K562 (cell line): ENCODE measurements around the gene GSTT2B. TPM values are rescaled to one million over a fixed set of nuclear protein-coding genes. Genes with fewer than 3 reads are reported as not detected.

ENCODE experiments used
- ATAC-seq: fragments of 200-7000 bp; cut with Tn5 transposase; 3 replicates; pipeline ENCODE4 v1.9.1; 2020; ENCODE audit warnings: moderate library complexity
- BruUV-seq: library from RNA; stranded (reverse); fragments of 400-500 nt; replicated peaks from 2 replicates; lab custom pipeline; 2021; lab: Mats Ljungman, UMichigan
- CTCF ChIA-PET: fragments of 300-600 bp; formaldehyde crosslinking; extraction: SDS; loops from one replicate; lab custom pipeline; 2021; ENCODE audit warnings: low intra/inter-chr PET ratio; lab: Yijun Ruan, JAX
- POLR2A ChIA-PET: fragments of 300-600, 350-650 bp; sonication (Branson Sonifier 250); formaldehyde crosslinking; extraction: SDS; loops from one replicate; lab custom pipeline; 2021; ENCODE audit warnings: antibody characterized with exemption, inconsistent platforms; lab: Yijun Ruan, JAX
- DNase-seq, 4 experiments: peaks; one replicate each; pipeline versions ENCODE4 v3.0.0 to v3.0.0-alpha.2; 2011 to 2018; ENCODE audit warnings: low spot score in 3 of 4, mixed read lengths in 3 of 4; ENCODE audit errors: extremely low read depth in 1 of 4
- FAIRE-seq: peaks from 2 replicates; lab custom pipeline; 2011; peaks lifted over from hg19 to GRCh38; lab: Jason Lieb, UNC
- H2AFZ ChIP-seq: 2 replicates; pipeline ENCODE4 v1.6.0; 2011; ENCODE audit warnings: low read depth, low read length, control low read depth, inconsistent platforms
- H3K27ac ChIP-seq: fragments of 200-600 bp; 3 replicates; pipeline ENCODE4 v1.8.0; 2011; ENCODE audit warnings: low read depth, mild to moderate bottlenecking, control low read depth, inconsistent platforms, low read length, moderate library complexity, mixed read lengths; ENCODE audit errors: extremely low read depth
- H3K27me3 ChIP-seq, 2 experiments: fragments of 300-600 bp in 1 of 2; 2 replicates in 1 of 2; 3 replicates in 1 of 2; pipeline versions ENCODE4 v1.6.0 to v1.8.0; 2011; ENCODE audit warnings: inconsistent platforms in 2 of 2, low read length in 2 of 2, mild to moderate bottlenecking in 1 of 2, mixed read lengths in 1 of 2, moderate library complexity in 1 of 2; ENCODE audit not compliant: control insufficient read depth in 2 of 2, insufficient read depth in 2 of 2
- H3K36me3 ChIP-seq: fragments of 300-600 bp; 3 replicates; pipeline ENCODE4 v1.8.0; 2011; ENCODE audit warnings: mild to moderate bottlenecking, low read length, inconsistent platforms; ENCODE audit not compliant: control insufficient read depth, insufficient read depth
- H3K4me1 ChIP-seq, 2 experiments: fragments of 200-600 bp in 1 of 2; replicated peaks in 1 of 2; 2 replicates in 1 of 2; 3 replicates in 1 of 2; pipeline versions ENCODE4 v1.5.1 to v1.8.0; 2011; ENCODE audit warnings: inconsistent platforms in 2 of 2, low read length in 2 of 2, mild to moderate bottlenecking in 1 of 2, mixed read lengths in 1 of 2, moderate library complexity in 1 of 2; ENCODE audit not compliant: control insufficient read depth in 2 of 2, insufficient read depth in 2 of 2
- H3K4me2 ChIP-seq: 2 replicates; pipeline ENCODE4 v1.6.1; 2011; ENCODE audit warnings: low read length, control low read depth, inconsistent platforms, mixed read lengths; ENCODE audit not compliant: insufficient read depth
- H3K4me3 ChIP-seq: fragments of 200-600 bp; sonication (generic), shearing (Covaris generic); 2 replicates; pipeline ENCODE4 v1.5.1; 2016; ENCODE audit warnings: control low read depth, inconsistent platforms
- H3K79me2 ChIP-seq: fragments of 200-600 bp; 3 replicates; pipeline ENCODE4 v1.8.0; 2011; ENCODE audit warnings: low read length, inconsistent platforms; ENCODE audit not compliant: control insufficient read depth, insufficient read depth
- H3K9ac ChIP-seq, 2 experiments: 2 replicates each; pipeline versions ENCODE4 v1.6.0 to v1.6.1; 2011; ENCODE audit warnings: low read depth in 2 of 2, low read length in 2 of 2, control low read depth in 1 of 2, inconsistent platforms in 1 of 2, mild to moderate bottlenecking in 1 of 2, mixed read lengths in 1 of 2; ENCODE audit not compliant: insufficient read depth in 1 of 2
- H3K9me1 ChIP-seq: one replicate; pipeline ENCODE4 v1.6.0; 2011; ENCODE audit warnings: inconsistent platforms, mild to moderate bottlenecking, low read length, moderate library complexity; ENCODE audit not compliant: control insufficient read depth, insufficient read depth
- H3K9me3 ChIP-seq: replicated peaks from 2 replicates; pipeline ENCODE4 v1.5.1; 2011; ENCODE audit warnings: low read depth, low read length, inconsistent platforms; ENCODE audit not compliant: control insufficient read depth, insufficient read depth
- H4K20me1 ChIP-seq: replicated peaks from 2 replicates; pipeline ENCODE4 v1.6.1; 2011; ENCODE audit warnings: low read length, inconsistent platforms, mixed read lengths; ENCODE audit not compliant: control insufficient read depth, insufficient read depth
- AFF4 ChIP-seq: sonication (generic); formaldehyde crosslinking; IDR thresholded peaks from 2 replicates; pipeline ENCODE4 v1.8.0; 2023; ENCODE audit warnings: mild to moderate bottlenecking, missing genetic modification reagents
- ATF3 ChIP-seq, 2 experiments: fragments of 450-650 bp in 1 of 2; sonication (generic) in 1 of 2; formaldehyde crosslinking in 1 of 2; IDR thresholded peaks in 1 of 2; conservative IDR thresholded peaks in 1 of 2; 2 replicates each; pipeline versions ENCODE4 v1.6.1 to v1.8.1; 2016 to 2023; ENCODE audit warnings: mild to moderate bottlenecking in 2 of 2, moderate library complexity in 2 of 2, inconsistent platforms in 1 of 2, missing genetic modification reagents in 1 of 2
- CC2D1A ChIP-seq: fragments of 450-650 bp; IDR thresholded peaks from 2 replicates; pipeline ENCODE4 v1.6.1; 2017; ENCODE audit warnings: mild to moderate bottlenecking
- MLLT1 ChIP-seq, 2 experiments: fragments of 450-650 bp; IDR thresholded peaks; 2 replicates each; pipeline ENCODE4 v1.6.1; 2016
- SIRT6 ChIP-seq: IDR thresholded peaks from one replicate; pipeline ENCODE4 v1.6.1; 2012; ENCODE audit warnings: low read depth, mild to moderate bottlenecking, control low read depth, inconsistent platforms, low read length, moderate library complexity
- ZBTB17 ChIP-seq: fragments of 450-650 bp; formaldehyde crosslinking; IDR thresholded peaks from 2 replicates; pipeline ENCODE4 v1.4.0; 2020; ENCODE audit warnings: mild to moderate bottlenecking
- ZNF609 ChIP-seq: sonication (generic); formaldehyde crosslinking; IDR thresholded peaks from 2 replicates; pipeline ENCODE4 v1.8.1; 2023; ENCODE audit warnings: missing genetic modification reagents, mild to moderate bottlenecking, borderline replicate concordance
- WGBS: fragments of 100-300 bp; shearing (Covaris generic); methylation state at CpG from one replicate; pipeline ENCODE4 v1.1.6; 2016; ENCODE audit warnings: low coverage, mixed read lengths; ENCODE audit not compliant: insufficient coverage; ENCODE audit errors: missing lambda C conversion rate; 5-methylcytosine and 5-hydroxymethylcytosine counted together
- in situ Hi-C: fragments of 300-500 bp; cut with MboI; formaldehyde crosslinking; loops from 4 replicates; pipeline ENCODE4 v1.15.0; 2018; ENCODE audit warnings: inconsistent platforms, mixed read lengths
- intact Hi-C: fragments of 100-400 bp; cut with micrococcal nuclease; formaldehyde crosslinking; loops from 2 replicates; pipeline ENCODE4 v1.14.2; 2022
- polyA plus RNA-seq, 8 experiments: library from polyadenylated mRNA; depleted of rRNA in 4 of 8; stranded (reverse) in 5 of 8; unstranded in 3 of 8; fragments of >200 nt; fragmentation: Nextera tagmentation in 2 of 8; fragmentation: Illumina TruSeq in 1 of 8; extraction: Ambion mirVana in 2 of 8; extraction: Trizol in 1 of 8; gene quantifications; 2 replicates each; pipeline versions ENCODE4 v1.2.1 to v1.2.3, GENCODE V29; 2011 to 2014; ENCODE audit warnings: inconsistent platforms in 1 of 8, missing spikeins in 1 of 8
- total RNA-seq, 7 experiments: library from RNA; depleted of rRNA in 6 of 7; stranded (reverse); fragments of >200 nt in 6 of 7; fragmentation: Illumina TruSeq in 2 of 7; extraction: Trizol in 2 of 7; gene quantifications; 2 replicates each; pipeline versions ENCODE4 v1.2.1 to v1.2.3, GENCODE V29; 2011 to 2021; ENCODE audit warnings: low replicate concordance in 1 of 7

The GSTT2B gene
- total and polyA plus RNA-seq, 9 of the 15 experiments (the other 6 are each of a cell fraction or from before 2014, with no cell fraction given), result not detected

DNA sequence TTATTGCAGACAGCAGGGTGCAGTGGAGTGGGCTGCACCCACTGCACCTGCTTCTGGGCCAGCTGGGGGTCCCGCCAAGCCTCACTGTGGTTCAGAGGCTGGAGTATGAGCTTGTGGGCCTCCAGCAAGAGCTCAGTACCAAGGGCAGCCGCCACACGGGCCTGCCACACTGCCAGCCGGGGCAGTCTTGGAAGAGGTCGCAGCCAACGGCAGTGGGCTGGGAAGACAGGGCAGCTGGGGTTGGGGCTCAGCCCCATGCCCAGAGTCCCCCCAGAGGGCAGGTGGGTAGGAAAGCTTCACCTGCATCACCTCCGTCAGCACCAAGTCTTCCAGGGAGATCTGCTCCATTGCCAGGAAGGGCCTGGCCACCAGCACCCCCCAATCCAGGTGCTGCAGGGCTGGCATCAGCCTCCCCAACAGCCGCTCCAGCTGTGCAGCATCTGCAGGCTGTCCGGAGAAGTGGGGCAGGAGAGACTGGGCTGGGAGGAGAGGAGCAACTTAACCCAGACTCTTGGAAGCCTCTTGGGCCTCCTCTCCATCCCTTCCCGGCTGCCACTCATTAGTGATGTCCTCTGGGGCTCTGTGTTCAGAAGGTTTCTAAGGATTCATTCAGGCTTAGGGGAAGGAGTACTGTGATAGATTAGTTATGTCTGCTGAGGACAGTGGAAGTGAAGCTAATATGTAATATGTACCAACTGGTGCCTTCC is 45.4 kb upstream of the GSTT2B start:
- intact Hi-C loops, result no loop called here
- CTCF ChIA-PET, result no interaction called here
- in situ Hi-C loops, result loop anchor here (5.0 kb wide), 1 partner anchor 69 kb away; no protein-coding TSS in a partner anchor
- TF ChIP-seq CC2D1A (no peak), ZBTB17 (CRISPR knock-in tag) (peak; percentile 97), AFF4 (CRISPR knock-in tag) (no peak), ATF3 (IDR thresholded peaks at IDR 0.05) (no peak), ATF3 (CRISPR knock-in tag; conservative IDR thresholded peaks at IDR 0.05) (no peak), SIRT6 (no peak), MLLT1 (IDR thresholded peaks at IDR 0.05) (peak in 1 of 2 experiments; percentile 90; a peak in 2 of 4 replicates), ZNF609 (CRISPR knock-in tag) (no peak)

More for the DNA sequence above, 45.4 kb upstream of the GSTT2B start:
- no TSS peak for BruUV-seq
- no peak for FAIRE-seq
- H3K9ac ChIP-seq, result no peak overlapping the region
- H2AFZ ChIP-seq, result no peak overlapping the region
- peaks cover 3% of the 10 kb centered on the region; the same call in 1 of the 2 replicates for H3K9me3 ChIP-seq
- no peak for DNase-seq
- H3K4me1 ChIP-seq, result peaks cover 14 to 21% of the 10 kb centered on the region in 2 experiments; a peak in 4 of 5 replicates
- no peaks in the 10 kb centered on the region for H4K20me1 ChIP-seq
- H3K27me3 ChIP-seq, result no peaks in the 10 kb centered on the region
- no peak overlapping the region for H3K27ac ChIP-seq
- 32% methylated on average over 8 of the region's 10 CpGs for WGBS
- no peak overlapping the region for H3K4me3 ChIP-seq
- peaks cover 2% of the 10 kb centered on the region; the same call in 2 of the 3 replicates for H3K79me2 ChIP-seq
- no peak for ATAC-seq
- POLR2A ChIA-PET, result interaction anchor here (1.1 kb wide), 1 partner anchor 10 kb away, joined by 3 read pairs; no protein-coding TSS in a partner anchor
- H3K36me3 ChIP-seq, result no peaks in the 10 kb centered on the region
- H3K9me1 ChIP-seq, result no peaks in the 10 kb centered on the region
- no peak overlapping the region for H3K4me2 ChIP-seq
